HCT116 (cell line): Measurements from ENCODE around the gene DOCK9. TPM values are rescaled to one million over a fixed set of nuclear protein-coding genes. Genes with fewer than 3 reads are reported as not detected.

Experiments used
- ATAC-seq: fragments of 200-7000 bp; cut with Tn5 transposase; 2 replicates; pipeline ENCODE4 v1.9.1; 2020; ENCODE audit warnings: mild to moderate bottlenecking, moderate library complexity
- BruUV-seq: library from RNA; stranded (reverse); fragments of 400-500 nt; replicated peaks from 2 replicates; lab custom pipeline; 2021; lab: Mats Ljungman, UMichigan
- CTCF ChIA-PET: fragments of 300-600 bp; sonication (Branson Sonifier 250); formaldehyde crosslinking; loops from one replicate; lab custom pipeline; 2021; ENCODE audit warnings: antibody characterized with exemption; lab: Charles Lee
- POLR2A ChIA-PET: fragments of 300-600, 350-600 bp; sonication (Branson Sonifier 250); formaldehyde crosslinking; loops from one replicate; lab custom pipeline; 2021; ENCODE audit warnings: antibody characterized with exemption; lab: Charles Lee
- RAD21 ChIA-PET, 2 experiments: fragments of 300-600 bp; sonication (Branson Sonifier 250); formaldehyde crosslinking; loops; one replicate each; lab custom pipeline; 2023; ENCODE audit warnings: low total read pairs in 2 of 2; ENCODE audit not compliant: uncharacterized antibody in 2 of 2, unreplicated experiment in 2 of 2, low non-redundant PET in 1 of 2; lab: Charles Lee
- DNase-seq: peaks from one replicate; pipeline ENCODE4 v3.0.0-alpha.2; 2010; ENCODE audit warnings: low read depth, low spot score
- H2AFZ ChIP-seq: fragments of 200-600 bp; shearing (Covaris generic), sonication (generic); 2 replicates; pipeline ENCODE4 v1.6.1; 2017; ENCODE audit warnings: low read depth, mixed run types, mixed read lengths, antibody characterized with exemption, low read length; ENCODE audit not compliant: poor library complexity, severe bottlenecking
- H3K27ac ChIP-seq: 2 replicates; pipeline ENCODE4 v1.5.1; 2012; ENCODE audit warnings: low read depth, low read length
- H3K27me3 ChIP-seq: fragments of 200-600 bp; sonication (generic); 2 replicates; pipeline ENCODE4 v1.6.1; 2016; ENCODE audit warnings: mixed run types, low read length, mixed read lengths; ENCODE audit not compliant: insufficient read depth
- H3K36me3 ChIP-seq, 2 experiments: fragments of 200-500 bp in 1 of 2; fragments of 200-600 bp in 1 of 2; sonication (Bioruptor generic) in 1 of 2; sonication (generic) in 1 of 2; 2 replicates each; pipeline versions ENCODE4 v1.5.1 to v1.6.1; 2014 to 2016; ENCODE audit warnings: low read length in 2 of 2, inconsistent platforms in 1 of 2, mixed read lengths in 1 of 2, mixed run types in 1 of 2; ENCODE audit not compliant: insufficient read depth in 2 of 2, control insufficient read depth in 1 of 2
- H3K4me1 ChIP-seq, 2 experiments: fragments of 200-600 bp in 1 of 2; sonication (generic) in 1 of 2; 2 replicates each; pipeline versions ENCODE4 v1.5.1 to v1.6.1; 2012 to 2017; ENCODE audit warnings: low read length in 2 of 2, inconsistent platforms in 1 of 2, mild to moderate bottlenecking in 1 of 2, mixed read lengths in 1 of 2, mixed run types in 1 of 2, moderate library complexity in 1 of 2; ENCODE audit not compliant: insufficient read depth in 2 of 2, control insufficient read depth in 1 of 2
- H3K4me2 ChIP-seq: fragments of 200-600 bp; sonication (generic); 2 replicates; pipeline ENCODE4 v1.6.1; 2017; ENCODE audit warnings: mixed run types, low read length, mixed read lengths
- H3K4me3 ChIP-seq, 2 experiments: fragments of 200-600 bp in 1 of 2; sonication (generic) in 1 of 2; replicated peaks in 1 of 2; 2 replicates each; pipeline ENCODE4 v1.5.1; 2011 to 2016; ENCODE audit warnings: low read length in 2 of 2, control low read depth in 1 of 2, low read depth in 1 of 2, mild to moderate bottlenecking in 1 of 2, mixed read lengths in 1 of 2, mixed run types in 1 of 2
- H3K79me2 ChIP-seq: fragments of 200-600 bp; sonication (generic); 2 replicates; pipeline ENCODE4 v1.6.1; 2017; ENCODE audit warnings: mild to moderate bottlenecking, mixed run types, low read length, moderate library complexity, mixed read lengths; ENCODE audit not compliant: insufficient read depth
- H3K9ac ChIP-seq: fragments of 200-600 bp; sonication (generic); 2 replicates; pipeline ENCODE4 v1.6.1; 2016; ENCODE audit warnings: low read length, mixed read lengths
- H3K9me2 ChIP-seq: fragments of 200-600 bp; sonication (generic), shearing (Covaris generic); 2 replicates; pipeline ENCODE4 v1.6.1; 2017; ENCODE audit warnings: mixed run types, mild to moderate bottlenecking, moderate library complexity; ENCODE audit not compliant: insufficient read depth
- H3K9me3 ChIP-seq, 2 experiments: fragments of 200-500 bp in 1 of 2; fragments of 200-600 bp in 1 of 2; sonication (Bioruptor generic) in 1 of 2; sonication (generic) in 1 of 2; 2 replicates each; pipeline ENCODE4 v1.6.1; 2014 to 2017; ENCODE audit warnings: low read length in 2 of 2, mixed read lengths in 2 of 2, inconsistent platforms in 1 of 2, low read depth in 1 of 2, mild to moderate bottlenecking in 1 of 2, mixed run types in 1 of 2, moderate library complexity in 1 of 2; ENCODE audit not compliant: control insufficient read depth in 1 of 2, insufficient read depth in 1 of 2
- H4K20me1 ChIP-seq: fragments of 200-600 bp; sonication (generic), shearing (Covaris generic); 2 replicates; pipeline ENCODE4 v1.6.1; 2017; ENCODE audit warnings: mixed run types, mild to moderate bottlenecking, moderate library complexity; ENCODE audit not compliant: insufficient read depth
- CTCF ChIP-seq, 3 experiments: fragments of 200-600 bp in 1 of 3; sonication (generic) in 1 of 3; IDR thresholded peaks in 2 of 3; conservative IDR thresholded peaks in 1 of 3; 2 replicates each; pipeline ENCODE4 v1.5.1; 2012 to 2017; ENCODE audit warnings: low read depth in 2 of 3, low read length in 2 of 3, antibody characterized with exemption in 1 of 3, borderline replicate concordance in 1 of 3, control low read depth in 1 of 3, mild to moderate bottlenecking in 1 of 3, mixed read lengths in 1 of 3, mixed run types in 1 of 3, moderate library complexity in 1 of 3; ENCODE audit not compliant: insufficient read depth in 1 of 3
- MAX ChIP-seq: IDR thresholded peaks from 2 replicates; pipeline ENCODE4 v1.6.1; 2012
- POLR2A ChIP-seq: IDR thresholded peaks from 2 replicates; pipeline ENCODE4 v1.7.0; 2011; ENCODE audit warnings: borderline replicate concordance; ENCODE audit not compliant: insufficient read depth, insufficient read length; ENCODE audit errors: extremely low read depth
- RAD21 ChIP-seq: IDR thresholded peaks from 2 replicates; pipeline ENCODE4 v1.6.1; 2012; ENCODE audit warnings: low read depth, mild to moderate bottlenecking
- intact Hi-C: fragments of 100-400 bp; cut with micrococcal nuclease; formaldehyde crosslinking; loops from 2 replicates; pipeline ENCODE4 v1.10.0; 2022
- total RNA-seq: library from RNA; stranded (reverse); gene quantifications from one replicate; pipeline ENCODE4 v1.2.1, GENCODE V29; 2021; ENCODE audit not compliant: unreplicated experiment

DOCK9 gene
- total RNA-seq, 1 experiment from 2014 or later = 58.8 TPM

GRCh38 chr13:98897706-98898105 is 80.2 kb downstream of the DOCK9 start:
- no peak for TF ChIP-seq CTCF (IDR thresholded peaks at IDR 0.05 in 2 of 3, conservative IDR thresholded peaks at IDR 0.05 in 1 of 3; ENCODE audit: borderline replicate concordance in 1 of 3, insufficient read depth in 1 of 3, low read depth in 2 of 3, low read length in 2 of 3)
- TF ChIP-seq RAD21 = no peak
- no peak for TF ChIP-seq POLR2A
- no TSS peak for BruUV-seq

GRCh38 chr13:98896868-98897144 is 81.1 kb downstream of the DOCK9 start:
- H3K4me3 ChIP-seq = no peak overlapping the region
- H3K9me3 ChIP-seq = no peaks in the 10 kb centered on the region
- 0 out of 4 replicates have a peak, but pooled peaks cover 0 to 3% of the 10 kb centered on the region in 2 experiments for H3K36me3 ChIP-seq
- no peak overlapping the region for H2AFZ ChIP-seq
- ChIA-PET CTCF (no interaction called here), RAD21 (no interaction called here), POLR2A (no interaction called here)
- H3K9ac ChIP-seq = no peak overlapping the region
- no peak overlapping the region for H3K27ac ChIP-seq
- H4K20me1 ChIP-seq = no peaks in the 10 kb centered on the region; the same call in 1 of the 2 replicates
- no peaks in the 10 kb centered on the region for H3K4me1 ChIP-seq
- no peak overlapping the region for H3K4me2 ChIP-seq
- H3K27me3 ChIP-seq = no peaks in the 10 kb centered on the region
- intact Hi-C loops = no loop called here
- no peaks in the 10 kb centered on the region for H3K79me2 ChIP-seq
- DNase-seq (no peak), ATAC-seq (no peak)
- H3K9me2 ChIP-seq = no peaks in the 10 kb centered on the region
- TF ChIP-seq MAX = no peak
- no TSS peak for BruUV-seq

More at GRCh38 chr13:98897706-98898105, 80.2 kb downstream of the DOCK9 start:
- H3K36me3 ChIP-seq = 0 out of 4 replicates have a peak, but pooled peaks cover 0 to 3% of the 10 kb centered on the region in 2 experiments
- no peak overlapping the region for H3K4me3 ChIP-seq
- ChIA-PET POLR2A (no interaction called here), RAD21 (interaction anchor here in 1 of 2 experiments (0.6 kb wide), 1 partner anchor 136 kb away, joined by 3 read pairs; no protein-coding TSS in a partner anchor), CTCF (no interaction called here)
- no peak for ATAC-seq
- no peaks in the 10 kb centered on the region for H3K4me1 ChIP-seq
- H3K9ac ChIP-seq = no peak overlapping the region
- intact Hi-C loops = no loop called here
- H3K9me3 ChIP-seq = no peaks in the 10 kb centered on the region
- no peaks in the 10 kb centered on the region for H3K9me2 ChIP-seq
- no peaks in the 10 kb centered on the region for H3K79me2 ChIP-seq
- DNase-seq = no peak
- no peak overlapping the region for H2AFZ ChIP-seq
- no peaks in the 10 kb centered on the region; the same call in 1 of the 2 replicates for H4K20me1 ChIP-seq
- no peak overlapping the region for H3K27ac ChIP-seq
- H3K4me2 ChIP-seq = no peak overlapping the region
- H3K27me3 ChIP-seq = no peaks in the 10 kb centered on the region
